Liver (tissue), 9 donors: Measurements from ENCODE around the gene ATP11A. TPM values are rescaled to one million over a fixed set of nuclear protein-coding genes. Genes with fewer than 3 reads are reported as not detected.

Experiments
- DNase-seq: peaks from one replicate; pipeline ENCODE4 v3.0.0-alpha.2; 2017; ENCODE audit warnings: low spot score
- H3K27ac ChIP-seq, 2 donors: one replicate each; pipeline ENCODE4 v1.7.0; 2013; ENCODE audit warnings: inconsistent platforms in 2 of 2, low read length in 2 of 2, control low read depth in 1 of 2, low read depth in 1 of 2, mild to moderate bottlenecking in 1 of 2
- H3K27me3 ChIP-seq, 4 donors: one replicate each; pipeline versions ENCODE4 v1.6.1 to v1.7.0; 2013; ENCODE audit warnings: low read length in 3 of 4, inconsistent platforms in 1 of 4, mild to moderate bottlenecking in 1 of 4, moderate library complexity in 1 of 4; ENCODE audit not compliant: control insufficient read depth in 4 of 4, insufficient read depth in 4 of 4
- H3K36me3 ChIP-seq, 4 donors: one replicate each; pipeline versions ENCODE4 v1.6.1 to v1.7.0; 2013; ENCODE audit warnings: low read length in 3 of 4, mild to moderate bottlenecking in 3 of 4, low read depth in 1 of 4, moderate library complexity in 1 of 4; ENCODE audit not compliant: control insufficient read depth in 4 of 4, insufficient read depth in 3 of 4
- H3K4me1 ChIP-seq, 4 donors: one replicate each; pipeline versions ENCODE4 v1.6.1 to v1.7.0; 2013; ENCODE audit warnings: low read length in 3 of 4, mild to moderate bottlenecking in 3 of 4, moderate library complexity in 1 of 4; ENCODE audit not compliant: control insufficient read depth in 4 of 4, insufficient read depth in 4 of 4
- H3K4me3 ChIP-seq, 3 donors: one replicate each; pipeline versions ENCODE4 v1.6.1 to v1.7.0; 2013; ENCODE audit warnings: low read length in 3 of 3, control low read depth in 1 of 3, low read depth in 1 of 3, mild to moderate bottlenecking in 1 of 3
- H3K9ac ChIP-seq, 2 donors: one replicate each; pipeline ENCODE4 v1.7.0; 2013; ENCODE audit warnings: low read length in 2 of 2, mild to moderate bottlenecking in 2 of 2, moderate library complexity in 2 of 2, control low read depth in 1 of 2, low read depth in 1 of 2
- H3K9me3 ChIP-seq, 4 donors: one replicate each; pipeline versions ENCODE4 v1.6.1 to v1.7.0; 2013; ENCODE audit warnings: low read length in 3 of 4; ENCODE audit not compliant: control insufficient read depth in 4 of 4
- EGR1 ChIP-seq, 2 donors: IDR thresholded peaks; 2 replicates each; pipeline ENCODE4 v1.6.1; 2016 to 2018; ENCODE audit warnings: antibody characterized with exemption in 2 of 2, low read depth in 2 of 2
- FOXA1 ChIP-seq: IDR thresholded peaks from 2 replicates; pipeline ENCODE4 v1.6.1; 2016; ENCODE audit warnings: antibody characterized with exemption
- FOXA2 ChIP-seq: IDR thresholded peaks from 2 replicates; pipeline ENCODE4 v1.6.1; 2016; ENCODE audit warnings: antibody characterized with exemption
- GABPA ChIP-seq, 2 donors: IDR thresholded peaks in 1 of 2; conservative IDR thresholded peaks in 1 of 2; 2 replicates each; pipeline ENCODE4 v1.6.1; 2016; ENCODE audit warnings: antibody characterized with exemption in 2 of 2, mild to moderate bottlenecking in 1 of 2, moderate library complexity in 1 of 2
- HNF4A ChIP-seq, 2 donors: conservative IDR thresholded peaks; 2 replicates each; pipeline ENCODE4 v1.6.1; 2016; ENCODE audit warnings: antibody characterized with exemption in 2 of 2, mild to moderate bottlenecking in 2 of 2
- HNF4G ChIP-seq: IDR thresholded peaks from 2 replicates; pipeline ENCODE4 v1.6.1; 2016; ENCODE audit warnings: antibody characterized with exemption
- JUND ChIP-seq, 2 donors: IDR thresholded peaks; 2 replicates each; pipeline ENCODE4 v1.6.1; 2016; ENCODE audit warnings: antibody characterized with exemption in 2 of 2
- NR2F2 ChIP-seq: IDR thresholded peaks from 2 replicates; pipeline ENCODE4 v1.6.1; 2016; ENCODE audit warnings: antibody characterized with exemption
- RAD21 ChIP-seq, 2 donors: IDR thresholded peaks; 2 replicates each; pipeline ENCODE4 v1.6.1; 2016; ENCODE audit warnings: antibody characterized with exemption in 2 of 2, mild to moderate bottlenecking in 2 of 2
- RXRA ChIP-seq, 2 donors: IDR thresholded peaks; 2 replicates each; pipeline ENCODE4 v1.6.1; 2017 to 2018; ENCODE audit warnings: antibody characterized with exemption in 2 of 2, mild to moderate bottlenecking in 1 of 2
- SP1 ChIP-seq: IDR thresholded peaks from 2 replicates; pipeline ENCODE4 v1.6.1; 2018; ENCODE audit warnings: antibody characterized with exemption, mild to moderate bottlenecking
- TAF1 ChIP-seq: conservative IDR thresholded peaks from 2 replicates; pipeline ENCODE4 v1.6.1; 2016; ENCODE audit warnings: antibody characterized with exemption, mild to moderate bottlenecking
- YY1 ChIP-seq: IDR thresholded peaks from 2 replicates; pipeline ENCODE4 v1.6.1; 2016; ENCODE audit warnings: antibody characterized with exemption, mild to moderate bottlenecking
- WGBS: extraction: QIAGEN DNeasy Blood & Tissue Kit; methylation state at CpG from one replicate; pipeline ENCODE4 v1.1.7; 2013; 5-methylcytosine and 5-hydroxymethylcytosine counted together
- polyA plus RNA-seq, 2 donors: library from polyadenylated mRNA; stranded (reverse) in 1 of 2; unstranded in 1 of 2; fragments of 200-250 nt in 1 of 2; fragments of >200 nt in 1 of 2; fragmentation: Nextera tagmentation in 1 of 2; extraction: Ambion mirVana in 1 of 2; gene quantifications; one replicate each; pipeline versions ENCODE4 v1.2.1 to v1.2.3, GENCODE V29; 2013 to 2015
- total RNA-seq, 2 donors: library from RNA; depleted of rRNA; stranded (reverse); fragments of >200 nt; gene quantifications; one replicate each; pipeline ENCODE4 v1.2.3, GENCODE V29; 2014
- TF ChIP-seq, protein P1 (sequence below): fragments of 150-350 bp; IDR thresholded peaks from 2 replicates; pipeline ENCODE4 v1.5.1; 2017; ENCODE audit warnings: improper control_type of control experiment, low read depth, low read length; ENCODE audit not compliant: missing input control
- TF ChIP-seq, protein P2 (sequence below): IDR thresholded peaks from 2 replicates; pipeline ENCODE4 v1.6.1; 2016; ENCODE audit warnings: antibody characterized with exemption
- TF ChIP-seq, protein P3 (sequence below): IDR thresholded peaks from 2 replicates; pipeline ENCODE4 v1.6.1; 2016; ENCODE audit warnings: antibody characterized with exemption, mild to moderate bottlenecking
- TF ChIP-seq, protein P4 (sequence below): IDR thresholded peaks from 2 replicates; pipeline ENCODE4 v1.6.1; 2016; ENCODE audit warnings: antibody characterized with exemption
- TF ChIP-seq, protein P5 (sequence below): IDR thresholded peaks from 2 replicates; pipeline ENCODE4 v1.6.1; 2016; ENCODE audit warnings: antibody characterized with exemption
- donor health status: healthy.
- donor health status: healthy.
- donor health status: healthy.
- donor health status: healthy.
- donor health status: healthy.

Gene ATP11A
- total and polyA plus RNA-seq, 4 donors: 8.7 to 27.9 (median 13.8) TPM

DNA sequence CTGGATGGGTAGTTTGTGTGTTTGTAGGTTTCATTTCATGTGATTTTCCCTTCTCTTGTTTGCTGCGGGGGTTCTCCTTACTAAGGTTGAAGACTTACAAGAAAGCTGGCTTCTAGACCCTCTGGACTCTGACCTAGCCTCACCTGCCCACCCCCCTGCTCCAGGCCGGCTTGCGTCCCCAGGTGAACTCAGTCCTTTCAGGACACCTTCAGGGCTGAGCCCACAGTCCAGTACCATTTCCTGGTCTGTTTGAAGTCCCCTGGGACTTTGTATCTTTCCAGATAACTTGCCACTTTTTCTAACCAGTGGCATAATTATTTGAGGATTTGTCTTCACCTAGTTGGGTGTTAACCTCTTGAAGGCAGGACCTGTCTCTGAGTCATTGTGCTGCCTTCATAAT, 227.9 kb downstream of the ATP11A start:
- no peaks in the 10 kb centered on the region for H3K36me3 ChIP-seq
- no peak overlapping the region for H3K4me3 ChIP-seq
- TF ChIP-seq JUND (IDR thresholded peaks at IDR 0.05): no peak
- TF ChIP-seq, protein P1, sequence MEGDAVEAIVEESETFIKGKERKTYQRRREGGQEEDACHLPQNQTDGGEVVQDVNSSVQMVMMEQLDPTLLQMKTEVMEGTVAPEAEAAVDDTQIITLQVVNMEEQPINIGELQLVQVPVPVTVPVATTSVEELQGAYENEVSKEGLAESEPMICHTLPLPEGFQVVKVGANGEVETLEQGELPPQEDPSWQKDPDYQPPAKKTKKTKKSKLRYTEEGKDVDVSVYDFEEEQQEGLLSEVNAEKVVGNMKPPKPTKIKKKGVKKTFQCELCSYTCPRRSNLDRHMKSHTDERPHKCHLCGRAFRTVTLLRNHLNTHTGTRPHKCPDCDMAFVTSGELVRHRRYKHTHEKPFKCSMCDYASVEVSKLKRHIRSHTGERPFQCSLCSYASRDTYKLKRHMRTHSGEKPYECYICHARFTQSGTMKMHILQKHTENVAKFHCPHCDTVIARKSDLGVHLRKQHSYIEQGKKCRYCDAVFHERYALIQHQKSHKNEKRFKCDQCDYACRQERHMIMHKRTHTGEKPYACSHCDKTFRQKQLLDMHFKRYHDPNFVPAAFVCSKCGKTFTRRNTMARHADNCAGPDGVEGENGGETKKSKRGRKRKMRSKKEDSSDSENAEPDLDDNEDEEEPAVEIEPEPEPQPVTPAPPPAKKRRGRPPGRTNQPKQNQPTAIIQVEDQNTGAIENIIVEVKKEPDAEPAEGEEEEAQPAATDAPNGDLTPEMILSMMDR: no peak
- TF ChIP-seq RXRA (IDR thresholded peaks at IDR 0.05): no peak
- TF ChIP-seq, protein P2, sequence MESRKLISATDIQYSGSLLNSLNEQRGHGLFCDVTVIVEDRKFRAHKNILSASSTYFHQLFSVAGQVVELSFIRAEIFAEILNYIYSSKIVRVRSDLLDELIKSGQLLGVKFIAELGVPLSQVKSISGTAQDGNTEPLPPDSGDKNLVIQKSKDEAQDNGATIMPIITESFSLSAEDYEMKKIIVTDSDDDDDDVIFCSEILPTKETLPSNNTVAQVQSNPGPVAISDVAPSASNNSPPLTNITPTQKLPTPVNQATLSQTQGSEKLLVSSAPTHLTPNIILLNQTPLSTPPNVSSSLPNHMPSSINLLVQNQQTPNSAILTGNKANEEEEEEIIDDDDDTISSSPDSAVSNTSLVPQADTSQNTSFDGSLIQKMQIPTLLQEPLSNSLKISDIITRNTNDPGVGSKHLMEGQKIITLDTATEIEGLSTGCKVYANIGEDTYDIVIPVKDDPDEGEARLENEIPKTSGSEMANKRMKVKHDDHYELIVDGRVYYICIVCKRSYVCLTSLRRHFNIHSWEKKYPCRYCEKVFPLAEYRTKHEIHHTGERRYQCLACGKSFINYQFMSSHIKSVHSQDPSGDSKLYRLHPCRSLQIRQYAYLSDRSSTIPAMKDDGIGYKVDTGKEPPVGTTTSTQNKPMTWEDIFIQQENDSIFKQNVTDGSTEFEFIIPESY: no peak
- no peak for TF ChIP-seq YY1
- TF ChIP-seq, protein P3, sequence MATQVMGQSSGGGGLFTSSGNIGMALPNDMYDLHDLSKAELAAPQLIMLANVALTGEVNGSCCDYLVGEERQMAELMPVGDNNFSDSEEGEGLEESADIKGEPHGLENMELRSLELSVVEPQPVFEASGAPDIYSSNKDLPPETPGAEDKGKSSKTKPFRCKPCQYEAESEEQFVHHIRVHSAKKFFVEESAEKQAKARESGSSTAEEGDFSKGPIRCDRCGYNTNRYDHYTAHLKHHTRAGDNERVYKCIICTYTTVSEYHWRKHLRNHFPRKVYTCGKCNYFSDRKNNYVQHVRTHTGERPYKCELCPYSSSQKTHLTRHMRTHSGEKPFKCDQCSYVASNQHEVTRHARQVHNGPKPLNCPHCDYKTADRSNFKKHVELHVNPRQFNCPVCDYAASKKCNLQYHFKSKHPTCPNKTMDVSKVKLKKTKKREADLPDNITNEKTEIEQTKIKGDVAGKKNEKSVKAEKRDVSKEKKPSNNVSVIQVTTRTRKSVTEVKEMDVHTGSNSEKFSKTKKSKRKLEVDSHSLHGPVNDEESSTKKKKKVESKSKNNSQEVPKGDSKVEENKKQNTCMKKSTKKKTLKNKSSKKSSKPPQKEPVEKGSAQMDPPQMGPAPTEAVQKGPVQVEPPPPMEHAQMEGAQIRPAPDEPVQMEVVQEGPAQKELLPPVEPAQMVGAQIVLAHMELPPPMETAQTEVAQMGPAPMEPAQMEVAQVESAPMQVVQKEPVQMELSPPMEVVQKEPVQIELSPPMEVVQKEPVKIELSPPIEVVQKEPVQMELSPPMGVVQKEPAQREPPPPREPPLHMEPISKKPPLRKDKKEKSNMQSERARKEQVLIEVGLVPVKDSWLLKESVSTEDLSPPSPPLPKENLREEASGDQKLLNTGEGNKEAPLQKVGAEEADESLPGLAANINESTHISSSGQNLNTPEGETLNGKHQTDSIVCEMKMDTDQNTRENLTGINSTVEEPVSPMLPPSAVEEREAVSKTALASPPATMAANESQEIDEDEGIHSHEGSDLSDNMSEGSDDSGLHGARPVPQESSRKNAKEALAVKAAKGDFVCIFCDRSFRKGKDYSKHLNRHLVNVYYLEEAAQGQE: no peak
- no peak for TF ChIP-seq RAD21 (IDR thresholded peaks at IDR 0.05)
- no peak for TF ChIP-seq HNF4A (conservative IDR thresholded peaks at IDR 0.05)
- no peak for TF ChIP-seq HNF4G
- no peak for TF ChIP-seq SP1
- no peak for TF ChIP-seq FOXA2
- TF ChIP-seq NR2F2: no peak
- TF ChIP-seq FOXA1: no peak
- TF ChIP-seq TAF1: no peak
- TF ChIP-seq, protein P4, sequence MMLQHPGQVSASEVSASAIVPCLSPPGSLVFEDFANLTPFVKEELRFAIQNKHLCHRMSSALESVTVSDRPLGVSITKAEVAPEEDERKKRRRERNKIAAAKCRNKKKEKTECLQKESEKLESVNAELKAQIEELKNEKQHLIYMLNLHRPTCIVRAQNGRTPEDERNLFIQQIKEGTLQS: no peak
- no peak for TF ChIP-seq GABPA (IDR thresholded peaks at IDR 0.05 in 1 of 2, conservative IDR thresholded peaks at IDR 0.05 in 1 of 2)
- DNase-seq: no peak
- no peak overlapping the region for H3K9ac ChIP-seq
- no peaks in the 10 kb centered on the region for H3K27me3 ChIP-seq
- no peaks in the 10 kb centered on the region for H3K4me1 ChIP-seq
- 85% methylated on average over 3 of the region's 3 CpGs for WGBS
- H3K27ac ChIP-seq: no peak overlapping the region
- H3K9me3 ChIP-seq: no peaks in the 10 kb centered on the region

DNA sequence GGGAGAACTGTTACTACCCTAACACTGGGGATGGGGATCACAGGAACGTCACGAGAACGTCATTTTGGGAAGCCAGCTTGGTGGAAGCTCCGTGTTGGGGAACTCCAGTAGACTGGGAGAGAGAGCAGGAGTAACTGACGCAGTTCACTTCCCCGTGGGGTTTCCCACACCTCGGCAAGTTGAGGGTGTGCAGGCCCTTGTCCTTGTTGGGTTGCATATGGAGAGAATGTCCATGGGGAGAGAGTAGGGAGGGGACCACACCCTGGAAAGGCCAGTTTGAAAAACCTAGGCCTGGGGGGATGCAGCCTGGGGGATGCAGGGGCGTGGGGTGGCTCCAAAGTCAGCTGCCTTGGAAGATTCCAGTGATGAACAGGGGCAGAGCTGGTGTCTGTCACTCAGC, 228.4 kb downstream of the ATP11A start:
- Histone ChIP-seq H3K27me3 (no peaks in the 10 kb centered on the region), H3K9me3 (no peaks in the 10 kb centered on the region), H3K36me3 (no peaks in the 10 kb centered on the region), H3K4me1 (no peaks in the 10 kb centered on the region), H3K4me3 (no peak overlapping the region), H3K9ac (no peak overlapping the region), H3K27ac (no peak overlapping the region)
- no peak for DNase-seq
- TF ChIP-seq HNF4A (conservative IDR thresholded peaks at IDR 0.05) (no peak), HNF4G (no peak), YY1 (no peak), EGR1 (IDR thresholded peaks at IDR 0.05; ENCODE audit: low read depth in 2 of 2) (no peak), NR2F2 (no peak), FOXA2 (no peak), TAF1 (no peak), RXRA (IDR thresholded peaks at IDR 0.05) (no peak), SP1 (no peak)
- TF ChIP-seq, protein P2: no peak
- TF ChIP-seq, protein P5, sequence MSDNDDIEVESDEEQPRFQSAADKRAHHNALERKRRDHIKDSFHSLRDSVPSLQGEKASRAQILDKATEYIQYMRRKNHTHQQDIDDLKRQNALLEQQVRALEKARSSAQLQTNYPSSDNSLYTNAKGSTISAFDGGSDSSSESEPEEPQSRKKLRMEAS: no peak
- TF ChIP-seq, protein P1: no peak
- 91% methylated on average over 8 of the region's 8 CpGs for WGBS
